Ramos (cell line): ENCODE data around the gene GLG1.
"Not testable (repeated sequence)": the region's sequence is repeated elsewhere in the genome, so short reads cannot be mapped to it uniquely, and the experiment has no call there.

Source experiments
- in situ Hi-C: fragments of 300-500 bp; cut with MboI; formaldehyde crosslinking; loops from one replicate; pipeline ENCODE4 v1.14.3; 2022; ENCODE audit warnings: low sequenced_read_pairs; ENCODE audit not compliant: unreplicated experiment

The GLG1 gene

DNA sequence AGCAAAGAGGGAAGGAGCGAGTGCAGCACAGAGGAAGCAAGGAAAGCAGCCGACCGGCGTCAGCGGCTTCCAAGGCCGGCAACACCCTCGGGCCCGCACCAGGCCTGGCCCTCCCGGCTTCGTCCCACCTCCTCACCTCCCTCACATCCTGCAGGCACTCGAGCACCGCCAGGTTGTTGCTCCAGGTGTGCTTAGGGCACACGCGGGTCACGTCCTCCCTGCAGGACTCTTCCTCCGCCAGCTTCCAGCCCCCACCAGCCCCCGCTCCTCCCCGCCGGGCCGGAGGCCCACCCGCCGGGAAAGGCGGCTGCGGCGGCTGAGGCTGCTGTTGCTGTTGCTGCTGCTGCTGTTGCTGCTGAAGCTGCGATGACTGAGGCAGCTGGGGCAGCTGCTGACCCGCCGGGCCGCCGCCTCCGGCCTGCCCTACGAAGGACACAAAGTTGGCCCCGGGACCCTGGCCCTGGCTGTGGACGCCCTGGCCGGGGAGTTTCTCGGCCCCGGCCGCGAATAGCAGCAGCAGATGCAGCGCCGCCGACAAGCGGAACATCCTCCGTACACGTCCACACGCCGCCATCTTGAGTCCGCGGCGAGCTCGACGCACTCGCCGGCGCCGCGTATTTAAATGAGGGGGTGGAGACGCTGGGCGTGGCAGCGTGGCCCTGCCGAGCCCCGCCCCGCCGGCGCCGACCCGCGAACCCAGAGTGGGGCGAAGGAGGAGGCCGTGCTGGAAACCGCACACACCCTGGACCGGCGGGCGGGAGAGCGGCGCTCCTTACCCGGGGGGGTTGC is at the start of gene GLG1:
Gene GLG1 (minus strand): TSS at position 594 of the 789 bp plus-strand sequence. CDS start 20 bp downstream, at position 574.
- in situ Hi-C loops = no loop called here

DNA sequence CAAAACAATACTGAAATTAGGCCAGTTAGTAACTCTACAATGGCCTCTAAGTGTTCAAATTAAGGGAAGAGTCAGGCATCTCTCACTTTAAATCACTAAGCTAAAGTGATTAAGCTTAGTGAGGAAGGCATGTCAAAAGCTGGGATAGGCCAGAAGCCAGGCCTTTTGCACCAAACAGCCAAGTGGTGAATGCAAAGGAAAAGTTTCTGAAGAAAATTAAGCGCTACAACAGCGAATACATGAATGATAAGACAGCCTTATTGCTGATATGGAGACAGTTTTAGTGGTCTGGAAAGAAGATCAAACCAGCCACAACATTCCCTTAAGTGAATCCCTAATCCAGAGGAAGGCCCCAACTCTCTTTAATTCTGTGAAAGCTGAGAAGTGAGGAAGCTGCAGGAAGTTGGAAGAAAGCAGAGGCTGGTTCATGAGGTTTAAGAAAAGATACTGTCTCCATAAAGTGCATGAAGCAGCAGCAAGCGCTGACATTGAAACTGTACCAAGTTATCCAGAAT is 47.7 kb upstream of the GLG1 start:
- in situ Hi-C loops = no loop called here

DNA sequence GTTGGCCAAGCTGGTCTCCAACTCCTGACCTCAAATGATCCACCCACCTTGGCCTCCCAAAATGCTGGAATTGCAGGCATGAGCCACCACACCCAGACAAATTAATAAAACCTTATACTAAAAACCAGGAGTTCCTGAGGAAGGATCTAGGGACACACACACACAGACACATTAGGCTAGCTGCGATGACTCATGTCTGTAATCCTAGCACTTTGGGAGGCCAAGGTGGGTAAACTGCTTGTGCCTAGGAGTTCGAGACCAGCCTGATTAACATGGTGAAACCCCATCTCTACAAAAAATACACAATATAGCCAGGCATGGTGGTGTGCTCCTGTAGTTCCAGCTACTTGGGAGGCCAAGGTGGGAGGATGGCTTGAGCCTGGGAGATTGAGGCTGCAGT is 46.0 kb upstream of the GLG1 start:
- in situ Hi-C loops = not testable (repeated sequence)

DNA sequence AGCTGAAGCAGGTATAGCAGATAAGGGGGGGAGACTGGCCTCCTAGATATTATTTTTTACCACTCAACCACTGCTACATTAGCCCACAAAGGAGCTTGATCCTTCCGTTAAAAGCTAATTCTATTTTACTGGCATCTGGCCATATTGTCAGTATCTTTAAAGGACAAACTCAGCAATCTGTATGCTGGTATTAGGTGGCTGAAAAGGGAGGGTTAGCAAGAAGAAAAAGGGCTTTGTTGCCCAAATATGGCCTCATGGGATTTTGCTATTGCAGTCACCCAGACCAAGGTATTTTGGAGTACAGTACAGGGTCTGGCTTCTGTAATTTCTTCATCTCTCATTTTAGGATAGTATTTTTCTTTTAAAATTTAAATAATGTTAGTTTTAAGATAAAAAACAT is 45.3 kb upstream of the GLG1 start:
- in situ Hi-C loops = no loop called here

DNA sequence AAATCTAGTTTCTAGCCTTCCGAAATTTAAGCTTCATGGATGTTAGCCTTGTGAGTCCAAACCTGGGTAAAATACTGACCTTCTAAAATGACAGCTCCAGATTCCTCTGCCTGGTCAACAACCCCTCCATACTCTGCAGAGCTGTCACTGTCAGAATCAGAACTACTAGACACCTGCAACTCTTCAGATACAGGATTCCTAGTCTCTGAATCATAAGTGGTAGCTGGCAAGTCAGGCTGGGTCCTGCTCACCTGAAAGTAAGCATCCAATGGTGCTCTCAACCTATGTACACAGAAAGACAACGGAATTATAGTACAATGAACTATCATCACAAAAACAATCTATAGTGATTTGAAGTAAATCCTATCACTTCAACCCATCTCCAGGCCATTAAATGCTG is 44.9 kb upstream of the GLG1 start:
- in situ Hi-C loops = no loop called here

DNA sequence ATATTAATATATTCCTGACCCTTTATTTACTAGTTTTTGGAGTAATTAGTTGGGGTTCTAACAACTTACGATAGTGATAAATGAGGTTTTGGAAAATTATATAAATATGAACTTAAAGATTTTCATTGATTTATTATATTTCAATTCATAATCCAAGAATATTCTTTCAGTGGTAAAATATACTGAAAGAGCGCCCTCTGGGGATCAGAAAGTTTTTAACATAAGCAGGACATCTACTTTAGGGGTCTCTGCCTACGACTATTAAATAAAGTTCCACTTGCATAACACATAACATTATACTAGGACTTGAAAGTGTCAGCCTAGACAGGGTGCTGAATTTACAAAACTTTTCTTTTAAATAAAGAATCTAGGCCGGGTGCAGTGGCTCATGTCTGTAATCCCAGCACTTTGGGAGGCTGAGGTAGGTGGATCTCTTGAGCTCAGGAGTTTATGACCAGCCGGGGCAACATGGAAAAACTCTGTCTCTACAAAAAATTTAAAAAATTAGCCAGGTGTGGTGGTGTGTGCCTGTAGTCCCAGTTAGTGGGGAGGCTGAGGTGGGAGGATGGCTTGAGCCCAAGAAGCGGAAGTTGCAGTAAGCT is 44.2 kb upstream of the GLG1 start:
- in situ Hi-C loops = no loop called here

DNA sequence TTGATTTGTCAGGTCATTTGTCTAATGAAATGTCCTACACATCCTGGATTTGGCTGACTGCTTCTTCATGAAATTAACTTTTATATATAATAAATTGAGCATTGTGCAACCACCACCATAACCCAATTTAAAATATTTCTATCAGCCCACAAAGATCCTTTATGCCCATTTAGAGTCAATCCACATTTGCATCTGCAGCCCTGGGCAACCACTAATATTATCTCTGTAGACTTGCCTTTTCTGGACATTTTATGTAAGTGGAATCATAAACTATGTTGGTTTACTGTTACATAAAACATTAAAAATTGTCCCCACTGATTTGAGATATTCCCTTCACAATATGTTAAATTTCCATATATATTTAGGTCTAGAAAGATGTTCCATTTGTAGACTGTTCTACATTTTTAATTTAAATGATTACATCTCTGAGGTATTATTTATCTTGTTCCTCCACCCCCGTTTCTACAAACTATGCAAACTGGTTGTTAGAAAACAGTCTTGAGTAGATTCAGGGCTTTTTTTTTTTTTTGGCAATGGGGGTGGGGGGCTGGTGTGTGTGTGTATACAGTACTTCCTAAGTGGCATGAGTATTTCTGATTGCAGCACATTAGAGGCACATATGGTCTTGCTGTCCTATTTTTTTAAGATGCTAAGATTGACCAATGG is 43.1 kb upstream of the GLG1 start:
- in situ Hi-C loops = no loop called here

DNA sequence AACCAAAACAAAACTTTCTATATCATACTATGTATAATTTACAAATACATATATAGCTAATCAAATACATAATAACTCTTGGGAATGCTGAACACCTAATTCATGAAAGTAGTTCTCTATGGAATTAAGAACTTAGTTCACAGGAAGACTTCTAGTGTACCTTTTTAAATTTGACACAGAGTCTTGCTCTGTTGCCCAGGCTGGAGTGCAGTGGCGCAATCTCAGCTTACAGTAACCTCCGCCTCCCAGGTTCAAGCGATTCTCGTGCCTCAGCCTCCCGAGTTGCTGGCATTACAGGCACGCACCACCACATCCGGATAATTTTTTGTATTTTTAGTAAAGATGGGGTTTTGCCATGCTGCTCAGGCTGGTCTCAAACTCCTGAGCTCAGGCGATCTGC is 35.1 kb upstream of the GLG1 start:
- in situ Hi-C loops = no loop called here

DNA sequence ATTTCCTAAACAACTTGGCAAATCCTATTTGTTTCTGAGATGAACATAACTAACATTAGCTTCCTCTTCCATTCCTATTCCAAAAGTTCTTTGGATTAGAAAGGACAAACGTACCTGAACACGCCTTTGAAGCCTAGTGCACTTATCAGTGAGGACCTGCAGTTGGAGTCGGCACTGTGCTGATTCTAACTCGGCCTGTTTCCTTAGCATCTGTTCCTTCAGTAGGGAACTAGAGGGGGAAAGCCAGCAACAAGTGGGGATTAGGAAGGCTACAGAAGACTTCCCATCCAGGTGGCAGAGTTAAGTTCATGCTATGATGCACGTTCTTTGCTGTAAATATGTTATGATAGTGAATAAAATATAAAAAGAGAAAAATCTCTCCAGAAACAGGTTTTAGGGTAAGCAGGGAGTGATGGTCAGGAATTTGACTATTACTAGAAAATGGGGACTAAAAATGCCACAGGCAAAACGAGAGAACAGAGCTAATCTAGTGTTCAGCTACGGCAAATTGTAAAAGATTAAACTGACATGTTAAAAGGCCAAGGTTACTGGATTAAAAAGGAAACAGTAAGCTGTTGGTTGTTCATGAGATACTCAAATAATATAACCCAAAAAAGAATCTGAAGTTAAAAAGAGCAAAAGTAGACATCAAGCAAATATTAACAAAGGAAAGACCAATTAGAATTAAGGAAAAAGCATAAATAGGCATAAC is 31.0 kb upstream of the GLG1 start:
- in situ Hi-C loops = no loop called here

DNA sequence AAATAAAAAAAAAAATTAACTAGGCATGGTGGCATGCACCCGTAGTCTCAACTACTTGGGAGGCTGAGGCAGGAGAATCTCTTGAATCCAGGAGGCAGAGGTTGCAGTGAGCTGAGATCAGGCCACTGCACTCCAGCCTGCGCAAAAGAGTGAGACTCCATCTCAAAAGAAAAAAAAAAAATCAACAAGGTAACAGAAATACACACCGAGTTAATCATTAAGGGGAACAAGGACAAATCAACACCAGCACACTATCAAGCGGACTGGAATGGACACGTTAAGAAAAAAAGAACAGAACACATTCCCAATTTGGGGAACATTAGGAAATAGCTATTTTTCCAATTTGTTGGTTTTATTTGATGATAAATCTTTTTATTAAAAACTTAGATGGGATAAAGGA is 28.4 kb upstream of the GLG1 start:
- in situ Hi-C loops = no loop called here

DNA sequence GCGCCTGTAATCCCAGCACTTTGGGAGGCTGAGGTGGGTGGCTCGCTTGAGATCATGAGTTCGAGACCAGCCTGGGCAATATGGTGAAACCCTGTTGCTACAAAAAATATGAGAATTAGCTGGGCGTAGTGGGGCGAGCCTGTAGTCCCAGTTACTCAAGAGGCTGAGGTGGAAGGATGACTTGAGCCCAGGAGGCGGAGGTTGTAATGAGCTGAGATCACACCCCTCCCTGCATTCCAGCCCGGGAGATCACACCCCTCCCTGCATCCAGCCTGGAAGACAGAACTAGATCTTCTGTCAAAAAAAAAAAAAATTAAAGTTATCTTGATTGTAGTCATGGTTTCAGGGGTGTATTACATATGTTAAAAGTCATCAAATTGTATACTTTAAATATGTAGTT is 26.8 kb upstream of the GLG1 start:
- in situ Hi-C loops = no loop called here

DNA sequence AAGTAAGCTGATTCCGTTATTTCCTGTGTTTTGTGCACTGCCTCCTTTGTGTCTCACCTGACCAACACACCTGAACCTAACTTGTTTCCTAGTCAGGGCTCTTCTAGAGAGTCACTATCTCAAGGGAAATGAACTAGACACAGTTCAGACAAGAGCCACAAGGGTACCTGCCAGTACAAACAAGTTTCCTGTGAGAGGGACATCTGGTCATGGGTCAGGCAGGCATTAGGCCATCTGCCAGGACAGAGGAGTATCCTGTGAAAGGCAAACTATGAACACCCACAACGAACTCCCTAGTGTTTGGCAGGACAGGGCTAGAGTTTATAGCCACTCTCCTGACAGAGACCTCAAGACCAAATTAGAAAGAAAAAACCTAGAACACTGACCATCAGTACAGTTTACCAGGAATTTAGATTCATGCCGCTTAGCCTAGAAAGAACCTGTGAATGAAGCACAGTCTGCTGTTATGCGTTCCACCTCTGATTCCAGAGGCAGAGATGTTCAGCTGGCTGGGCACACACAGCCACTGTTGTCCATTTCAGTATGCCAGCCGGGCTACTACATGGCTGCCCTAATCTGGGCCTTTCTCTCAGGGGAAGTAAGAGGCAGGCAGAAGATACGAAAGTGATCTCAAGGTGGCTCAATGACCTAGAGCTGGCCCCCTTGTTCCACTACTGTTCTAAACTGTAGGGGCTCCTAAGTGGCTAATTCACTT is 20.7 kb upstream of the GLG1 start:
- in situ Hi-C loops = no loop called here

DNA sequence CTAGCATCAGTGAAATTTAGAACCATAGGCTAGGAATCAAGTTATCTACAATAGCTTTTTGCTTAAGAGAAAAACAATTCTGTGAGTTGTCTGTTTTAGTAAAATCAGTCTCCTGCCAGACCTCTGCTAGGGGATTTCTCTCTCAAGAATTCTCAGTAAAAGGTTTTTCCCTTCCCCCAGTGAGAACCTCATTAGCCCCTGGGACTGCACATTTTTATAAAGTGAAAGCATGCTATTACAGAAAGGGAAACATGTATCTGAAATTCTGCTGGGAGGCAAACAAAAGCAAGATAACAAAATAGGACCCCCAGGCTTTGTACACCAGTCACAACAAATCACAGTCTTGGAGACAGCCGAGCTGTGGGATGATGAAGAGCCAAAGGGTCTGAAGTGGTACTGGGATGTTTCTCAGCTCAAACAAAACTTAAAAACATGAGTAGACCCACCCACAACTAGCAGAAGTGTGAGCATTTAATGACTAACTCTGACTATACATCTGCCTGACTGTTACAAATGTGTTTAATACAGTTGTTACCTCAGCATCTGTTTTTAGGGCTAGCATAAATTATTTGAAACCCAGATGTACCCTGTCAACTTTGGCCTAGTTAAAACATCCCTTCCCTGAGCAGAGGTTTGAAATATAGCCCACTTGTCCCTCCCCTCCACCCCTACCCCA is 20.0 kb upstream of the GLG1 start:
- in situ Hi-C loops = no loop called here

DNA sequence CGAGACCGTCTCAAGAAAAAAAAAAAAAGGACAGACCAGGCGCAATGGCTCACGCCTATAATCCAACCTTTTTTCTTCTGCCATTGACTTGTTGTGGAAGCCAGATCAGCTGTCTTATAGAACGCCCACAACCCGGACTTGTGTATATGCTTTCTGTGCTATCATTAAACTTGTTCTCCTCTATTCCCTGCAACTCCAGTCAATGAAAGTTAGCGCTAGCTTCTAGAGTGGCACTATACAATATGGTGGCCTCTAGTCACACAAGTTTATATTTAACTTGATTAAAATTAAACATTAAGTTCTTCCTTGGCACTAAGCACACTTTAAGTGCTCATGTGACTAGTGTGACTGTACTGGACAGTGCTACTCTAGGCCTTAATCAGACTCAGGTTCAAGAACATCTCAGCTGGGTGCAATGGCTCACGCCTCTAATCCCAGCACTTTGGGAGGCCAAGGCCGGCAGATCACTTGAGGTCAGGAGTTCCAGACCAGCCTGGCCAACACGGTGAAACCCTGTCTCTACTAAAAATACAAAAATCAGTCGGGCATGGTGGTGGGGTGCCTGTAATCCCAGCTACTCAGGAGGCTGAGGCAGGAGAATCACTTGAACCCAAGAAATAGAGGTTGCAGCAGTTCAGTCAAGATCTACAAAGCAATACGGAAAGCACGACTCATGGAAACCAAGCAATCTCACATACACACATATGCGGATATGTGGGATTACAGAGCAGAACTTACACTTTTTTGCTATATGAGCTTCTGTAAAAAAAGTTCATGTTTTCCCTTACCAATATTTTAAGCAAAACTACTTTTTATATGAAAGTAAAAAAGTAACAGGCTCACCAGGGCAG is 18.8 kb upstream of the GLG1 start:
- in situ Hi-C loops = no loop called here

DNA sequence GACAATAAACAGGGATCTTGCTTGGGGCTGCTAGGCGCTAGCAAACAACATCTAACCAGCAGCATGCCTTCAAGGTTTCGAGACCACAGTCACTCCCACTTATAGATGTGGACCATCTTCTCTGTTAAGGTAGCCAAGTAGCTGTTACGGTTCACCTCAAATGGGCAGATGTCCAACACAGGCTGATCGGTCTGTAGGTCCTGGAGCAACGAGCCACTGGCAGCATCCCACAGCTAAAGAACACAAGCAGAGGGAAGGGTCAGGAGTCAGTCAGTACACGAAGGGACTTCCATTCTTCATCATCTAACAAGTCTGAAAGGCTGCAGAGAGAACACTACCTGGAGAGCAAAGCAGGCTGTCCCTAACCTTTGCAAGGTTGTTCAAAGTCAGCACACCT is 16.9 kb upstream of the GLG1 start:
- in situ Hi-C loops = no loop called here

DNA sequence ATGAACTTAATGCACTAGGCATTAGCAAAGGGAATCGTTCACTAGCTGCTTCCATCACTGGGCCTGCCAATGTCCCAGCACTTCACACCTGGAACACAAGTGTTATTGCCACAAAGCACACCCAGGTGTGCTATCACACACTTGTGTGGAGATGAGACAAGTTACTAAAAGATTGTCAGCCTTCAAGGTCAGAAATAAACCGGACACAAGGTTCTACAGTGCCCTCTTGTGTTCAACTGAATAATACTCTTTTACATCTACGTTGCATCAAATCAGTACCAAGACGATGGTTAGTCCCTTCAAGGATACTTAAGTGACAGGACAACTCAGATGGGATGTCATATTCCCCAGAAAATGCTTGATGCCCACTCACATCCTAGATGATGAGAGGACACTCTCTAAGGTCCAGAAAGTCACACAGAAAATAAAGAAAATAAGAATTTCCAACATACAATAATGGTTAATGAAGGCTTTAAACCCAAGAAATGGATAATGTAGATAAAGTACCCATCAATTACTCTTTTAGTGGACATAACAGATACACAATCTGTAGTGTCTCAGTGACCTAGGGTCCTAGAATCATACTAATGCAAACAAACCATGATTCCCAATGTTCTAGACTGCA is 16.4 kb upstream of the GLG1 start:
- in situ Hi-C loops = no loop called here

DNA sequence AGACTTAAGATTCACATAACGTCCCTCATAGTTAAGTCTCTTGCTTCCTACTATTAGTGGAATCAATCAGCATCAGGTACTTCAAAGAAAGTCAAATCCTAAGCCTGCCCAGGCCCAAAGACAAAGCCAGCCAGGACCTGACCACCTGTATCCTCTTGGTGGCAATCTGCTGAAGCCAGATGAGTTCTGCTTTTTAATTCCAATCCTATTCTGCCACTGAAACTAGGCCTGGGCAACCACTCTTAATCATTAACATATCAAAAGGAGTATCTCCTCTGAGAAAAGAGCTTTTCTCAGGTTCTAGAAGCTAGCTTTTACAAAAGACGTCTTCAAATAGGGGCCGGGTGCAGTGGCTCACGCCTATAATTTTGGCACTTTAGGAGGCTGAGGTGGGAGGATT is 15.1 kb upstream of the GLG1 start:
- in situ Hi-C loops = no loop called here

DNA sequence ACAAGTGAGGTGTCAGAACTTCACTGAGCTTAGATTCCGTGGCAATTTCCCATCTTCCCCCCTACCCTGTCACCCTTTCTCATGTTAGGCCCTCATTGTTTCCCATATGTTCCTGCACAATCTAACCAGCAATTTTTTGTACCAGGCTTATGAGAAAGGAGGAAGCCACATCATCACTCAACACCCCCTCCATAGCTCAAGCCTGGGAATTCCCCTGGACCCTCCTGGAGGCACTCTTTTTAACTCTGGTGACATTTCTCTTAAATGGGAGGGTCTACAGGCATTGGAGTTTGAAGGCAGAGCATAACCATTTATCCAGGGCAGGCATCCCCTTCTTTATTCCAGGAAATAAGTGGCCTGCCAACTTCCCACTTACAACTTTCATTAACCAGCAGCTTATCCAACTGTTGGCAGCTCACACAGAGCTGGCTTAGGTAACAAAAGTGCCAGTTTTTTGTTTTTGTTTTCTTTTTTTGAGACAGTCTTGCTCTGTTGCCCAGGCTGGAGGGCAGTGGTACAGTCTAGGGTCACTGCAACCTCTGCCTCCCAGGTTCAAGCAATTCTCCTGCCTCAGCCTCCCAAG is 10.4 kb upstream of the GLG1 start:
- in situ Hi-C loops = no loop called here
